Right renal cortex interstitium (tissue), 3 donors: ENCODE measurements around the gene NASP. TPM values are rescaled to one million over a fixed set of nuclear protein-coding genes. Genes with fewer than 3 reads are reported as not detected.
A peak's percentile ranks its signal among the peaks of the same experiment; 100 is the strongest.

Experiments used
- DNase-seq, 3 donors: peaks; one replicate each; pipeline ENCODE4 v3.0.0-alpha.2; 2013; ENCODE audit warnings: low read depth in 3 of 3, low spot score in 2 of 3
- polyA plus RNA-seq, 3 donors: library from polyadenylated mRNA; unstranded; fragments of 120-200 nt; gene quantifications; one replicate each; pipeline ENCODE4 v1.2.1, GENCODE V29; 2013; ENCODE audit not compliant: insufficient read length in 3 of 3

The NASP gene
- polyA plus RNA-seq, 3 donors, result 288 to 358 (median 311) TPM

DNA sequence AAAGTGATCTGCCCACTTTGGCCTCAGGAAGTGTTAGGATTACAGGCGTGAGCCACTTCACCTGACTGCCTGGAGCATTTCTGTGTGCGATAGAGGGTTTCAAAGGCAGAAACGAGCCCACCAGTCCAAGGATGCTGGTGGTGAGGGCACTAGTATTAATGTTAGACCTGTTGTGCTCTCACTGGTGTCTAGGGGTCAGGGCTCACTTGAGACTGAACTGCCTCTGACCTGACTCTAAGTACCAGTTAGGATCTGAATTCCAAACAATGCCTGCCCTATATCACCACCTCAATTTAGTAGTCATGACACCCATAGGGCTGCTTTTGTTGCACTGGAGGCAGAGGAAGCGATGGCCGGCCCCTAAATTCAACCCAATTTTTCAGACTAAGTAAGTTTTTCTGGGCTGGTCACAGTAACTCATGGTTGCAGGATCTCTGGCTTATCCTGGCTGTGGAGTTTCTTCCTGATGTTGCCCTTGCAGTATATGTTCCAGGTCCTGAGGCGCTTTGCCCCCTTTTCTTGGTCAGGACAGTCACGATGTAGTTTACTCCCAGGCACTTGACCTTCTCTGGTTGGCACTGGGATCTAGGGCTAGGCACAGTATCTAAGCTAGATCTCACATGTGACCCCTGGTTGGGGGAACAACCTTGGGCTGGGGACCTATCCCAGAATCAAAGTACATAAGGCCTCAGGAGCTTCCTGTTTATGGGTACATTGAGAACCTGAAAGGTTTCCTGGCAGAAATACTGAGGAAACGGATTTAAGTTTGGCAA lies 35.5 kb downstream of the NASP start:
- DNase-seq, result no peak

DNA sequence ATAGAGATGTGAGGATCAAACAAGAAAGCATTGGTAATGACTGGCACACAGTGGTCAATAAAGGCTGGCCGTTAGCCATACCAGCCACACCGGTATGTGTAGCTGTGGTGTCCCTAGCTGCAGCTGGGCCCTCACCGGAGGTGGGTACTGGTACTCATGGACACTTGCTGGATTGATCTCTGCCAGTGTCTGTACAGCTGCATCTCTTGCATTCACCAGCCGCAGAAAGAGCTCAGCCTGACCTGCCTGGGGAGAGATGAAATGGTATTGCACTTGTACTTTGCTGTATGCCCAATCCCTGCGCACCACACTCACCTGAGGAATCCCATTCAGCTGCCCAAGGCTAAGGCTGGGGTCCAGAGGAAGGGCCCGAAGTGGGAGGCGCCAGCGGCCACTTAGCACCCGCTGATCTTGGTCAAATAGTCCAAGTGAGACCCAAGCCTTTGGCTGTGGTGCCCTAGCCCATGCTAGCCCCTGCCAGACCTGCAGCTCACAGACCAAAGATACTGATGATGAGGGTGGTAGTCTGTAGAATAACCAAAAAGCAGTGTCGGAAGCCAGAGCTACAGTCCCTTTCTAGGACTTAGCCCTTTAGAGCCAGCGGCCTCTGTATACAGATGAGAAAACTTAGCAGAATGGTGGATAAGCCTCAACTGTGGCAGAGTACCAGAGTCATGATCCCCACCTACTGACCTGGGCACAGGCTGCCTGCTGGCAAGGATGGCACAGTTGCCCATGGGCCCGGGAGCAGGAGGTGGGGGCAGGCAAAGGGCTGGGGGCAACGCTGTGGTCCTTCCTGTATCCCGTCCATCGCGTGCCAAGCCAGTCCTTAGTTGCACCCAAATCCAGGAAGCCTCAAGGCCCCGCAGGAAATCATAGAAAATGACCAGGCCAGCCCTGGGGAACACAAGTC lies 37.0 kb downstream of the NASP start:
- no peak for DNase-seq

GRCh38 chr1:45621501-45621836 lies 37.6 kb downstream of the NASP start:
- DNase-seq, result no peak

- no peak for DNase-seq
These were observed 38.2 kb downstream of the NASP start for GRCh38 chr1:45621895-45622523.

DNA sequence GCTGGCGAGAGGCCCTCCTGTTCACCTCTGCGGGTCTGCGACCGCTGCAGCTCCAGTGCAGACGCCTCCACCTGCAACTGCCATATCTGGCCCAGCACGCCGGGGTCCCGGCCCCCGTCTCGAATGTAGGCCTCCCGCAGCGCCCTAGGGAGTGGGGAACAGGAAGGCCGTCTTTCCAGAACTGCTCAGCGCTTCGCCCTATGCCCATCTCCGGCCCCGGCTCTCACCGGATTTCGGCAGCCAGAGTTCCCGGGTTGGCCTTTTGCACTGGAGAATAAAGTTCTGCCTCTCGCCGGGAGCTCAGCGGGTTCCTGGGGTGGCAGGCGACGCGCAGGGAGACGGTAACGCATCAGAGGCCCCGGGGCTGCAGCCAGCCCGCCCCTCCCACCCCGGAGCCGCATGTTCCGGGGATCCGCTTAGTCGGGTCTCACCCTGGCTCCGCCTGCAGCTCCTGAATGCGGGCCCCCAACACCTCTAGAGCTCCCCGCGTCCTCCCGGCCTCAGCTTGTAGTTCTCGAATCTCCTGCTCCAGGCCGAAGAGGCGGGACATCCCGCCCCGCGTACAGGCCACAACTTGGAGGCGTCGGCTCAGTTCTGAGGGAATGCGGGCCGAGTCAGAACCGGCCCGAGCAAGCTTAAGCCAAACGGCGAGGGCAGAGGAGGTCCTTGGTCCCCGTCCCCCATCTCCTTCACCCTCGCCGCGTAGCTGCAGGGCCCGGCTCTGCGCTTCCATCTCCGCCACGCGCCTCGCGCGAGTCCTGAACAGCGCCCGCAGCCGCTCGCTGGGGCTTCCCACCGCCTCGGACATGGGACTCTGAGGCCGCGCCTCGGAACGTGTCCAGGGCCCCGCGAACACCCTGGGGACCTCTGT lies 38.9 kb downstream of the NASP start:
- peak in 2 of 3 donors; percentile 10 to 21 for DNase-seq

- DNase-seq, result no peak
These were observed 40.1 kb downstream of the NASP start, which contains the start of gene CCDC17 for GRCh38 chr1:45623972-45624371. CCDC17 (minus strand) TSS chr1:45624054; CDS start chr1:45623909, 145 bp downstream.

- DNase-seq, result no peak
These were observed 45.2 kb downstream of the NASP start for GRCh38 chr1:45629035-45629434.

DNA sequence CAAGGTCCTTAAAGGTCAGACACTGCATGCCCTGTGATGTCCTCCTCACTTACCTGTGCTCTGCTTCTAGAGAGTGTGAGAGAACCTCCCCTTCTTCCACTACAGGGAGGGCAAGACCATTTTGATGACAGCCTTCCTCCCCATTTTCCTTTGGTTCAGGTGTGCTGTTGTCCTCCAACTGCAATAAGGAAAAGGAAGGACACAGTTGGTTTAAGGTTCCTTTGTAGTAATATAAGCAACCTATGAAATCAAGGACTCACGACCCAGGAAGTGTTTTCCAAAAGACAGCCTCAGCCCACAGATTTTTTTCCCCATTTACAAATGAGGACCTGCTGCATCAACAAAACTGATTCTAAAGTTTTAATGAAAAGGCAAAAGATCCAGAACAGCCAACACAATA lies 46.6 kb downstream of the NASP start:
- DNase-seq, result no peak

DNA sequence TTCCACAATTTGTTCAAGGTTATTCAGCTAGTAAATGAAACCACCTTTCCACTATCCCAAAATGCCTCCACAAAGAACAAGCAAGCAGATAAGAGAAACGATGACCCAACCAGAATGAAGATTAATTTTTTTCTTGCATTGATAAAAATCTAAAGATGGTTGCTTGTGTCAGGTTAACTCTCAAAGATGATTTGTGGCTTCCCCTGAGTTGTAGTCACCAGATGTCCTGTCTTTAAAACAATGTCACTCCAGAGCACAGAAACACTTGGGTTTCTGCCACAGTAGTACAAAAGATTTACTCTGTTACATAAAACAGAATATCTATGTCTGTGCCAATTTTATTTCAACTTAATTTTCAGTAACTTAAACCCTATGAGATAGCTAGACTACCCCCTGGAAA lies 51.4 kb downstream of the NASP start:
- DNase-seq, result no peak

GRCh38 chr1:45640293-45640692 lies 56.5 kb downstream of the NASP start:
- no peak for DNase-seq

- DNase-seq, result no peak
These were observed 59.5 kb downstream of the NASP start for GRCh38 chr1:45643321-45643720.

DNA sequence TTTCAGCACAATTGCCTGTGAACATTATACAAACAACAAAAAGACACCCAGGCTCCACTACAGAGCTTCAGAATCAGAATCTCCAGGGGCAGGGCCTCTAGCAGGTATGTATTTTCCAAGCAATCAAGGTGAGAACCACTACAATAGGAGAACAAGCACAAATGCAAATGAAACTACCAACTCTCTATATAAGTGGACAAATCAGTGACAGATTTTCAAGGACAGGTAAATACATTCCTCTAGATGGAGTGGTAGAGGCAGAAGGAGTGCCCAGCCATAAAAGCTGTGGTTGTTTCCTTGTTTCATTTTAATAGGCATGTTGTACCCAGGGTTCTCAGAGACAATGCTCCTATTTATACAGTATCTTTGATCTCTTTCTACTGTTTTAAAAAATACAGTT lies 60.1 kb downstream of the NASP start:
- DNase-seq, result peak in 1 of 3 donors; percentile 4

DNA sequence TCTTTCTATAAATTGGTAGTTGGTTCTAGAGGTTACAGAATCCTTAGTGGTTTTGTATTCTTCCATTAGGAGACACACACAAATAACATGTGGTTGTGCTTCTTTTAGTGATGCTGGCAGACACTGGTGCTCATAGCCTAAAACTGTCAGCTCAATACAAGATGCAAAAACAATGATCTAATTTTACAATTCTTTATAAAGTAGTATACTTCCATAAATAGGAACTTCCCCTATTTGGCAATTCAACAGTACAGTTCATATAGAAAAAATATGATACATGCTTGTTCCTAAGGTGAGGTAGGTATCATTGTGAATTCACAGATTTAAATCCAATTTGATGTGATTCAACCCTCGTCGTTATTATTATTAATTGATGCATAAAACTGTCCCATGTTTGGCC lies 60.8 kb downstream of the NASP start:
- no peak for DNase-seq

DNA sequence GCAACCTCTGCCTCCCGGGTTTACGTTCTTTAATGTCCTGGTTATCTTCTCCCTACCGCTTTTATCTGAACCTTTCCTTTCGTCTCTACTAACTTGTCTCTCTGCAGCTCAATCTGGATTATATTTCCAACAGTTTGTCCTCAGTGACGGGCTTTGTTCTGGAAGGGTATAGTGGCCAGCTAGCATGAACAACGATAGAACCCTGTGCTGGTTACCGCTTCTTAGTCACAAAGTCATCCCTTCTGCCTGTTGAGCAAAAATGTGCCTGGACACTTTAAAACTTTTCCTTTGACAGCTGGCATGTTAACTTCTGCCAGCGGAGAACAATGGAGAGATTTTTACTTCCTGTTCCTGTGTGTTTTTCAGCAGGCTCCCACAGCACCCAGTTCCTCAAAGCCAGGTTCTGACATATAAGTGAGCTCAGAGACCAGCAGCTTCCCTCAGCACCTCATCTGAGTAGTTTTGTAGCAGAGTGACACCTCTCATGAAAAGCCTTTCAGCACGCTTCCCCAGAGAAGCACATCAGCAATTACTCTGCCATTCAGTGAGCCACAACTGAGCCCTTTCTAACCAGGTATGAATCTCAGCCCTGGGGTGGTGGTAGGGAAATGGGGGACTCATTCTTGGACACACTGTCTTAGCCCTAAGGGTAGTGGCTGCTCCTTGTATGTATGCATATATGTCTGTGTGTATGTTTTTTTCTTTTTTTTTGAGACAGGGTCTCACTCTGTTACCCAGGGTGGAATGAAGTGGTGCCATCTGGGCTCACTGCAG lies 63.6 kb downstream of the NASP start:
- DNase-seq, result no peak

DNA sequence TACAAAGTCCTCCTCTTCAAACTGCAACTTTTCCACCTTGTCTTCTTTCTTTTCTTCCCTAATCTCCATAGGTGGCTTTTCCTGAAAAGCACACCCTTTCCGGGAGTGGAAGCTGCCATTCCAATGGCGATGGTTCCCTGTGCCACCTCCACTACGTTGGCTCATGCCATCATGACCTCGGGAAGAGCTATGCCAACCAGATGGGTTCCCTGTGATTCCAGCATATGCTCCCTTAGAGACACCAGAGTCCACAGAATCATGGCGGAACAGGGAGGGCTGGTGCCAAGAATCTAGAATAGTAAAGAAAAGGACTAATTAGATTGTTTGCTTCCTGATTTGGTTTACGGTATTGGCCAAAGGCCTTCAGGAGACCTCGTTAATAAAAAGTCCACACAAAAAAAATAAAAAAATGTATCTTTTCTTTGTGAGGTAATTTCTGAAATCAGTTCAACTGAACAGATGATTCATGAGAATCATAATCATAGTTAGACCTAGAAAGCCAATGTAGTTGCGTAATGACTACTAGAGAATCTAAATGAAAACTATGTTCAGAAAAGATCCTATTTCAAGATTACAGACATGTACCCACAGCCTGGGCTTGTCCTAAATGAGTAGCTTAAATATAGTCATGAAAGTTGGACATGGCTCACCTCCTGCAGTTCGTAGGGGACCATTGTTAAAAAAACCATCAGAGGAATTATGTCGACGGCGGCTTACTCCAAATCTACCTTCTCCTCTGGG lies 70.9 kb downstream of the NASP start:
- no peak for DNase-seq

DNA sequence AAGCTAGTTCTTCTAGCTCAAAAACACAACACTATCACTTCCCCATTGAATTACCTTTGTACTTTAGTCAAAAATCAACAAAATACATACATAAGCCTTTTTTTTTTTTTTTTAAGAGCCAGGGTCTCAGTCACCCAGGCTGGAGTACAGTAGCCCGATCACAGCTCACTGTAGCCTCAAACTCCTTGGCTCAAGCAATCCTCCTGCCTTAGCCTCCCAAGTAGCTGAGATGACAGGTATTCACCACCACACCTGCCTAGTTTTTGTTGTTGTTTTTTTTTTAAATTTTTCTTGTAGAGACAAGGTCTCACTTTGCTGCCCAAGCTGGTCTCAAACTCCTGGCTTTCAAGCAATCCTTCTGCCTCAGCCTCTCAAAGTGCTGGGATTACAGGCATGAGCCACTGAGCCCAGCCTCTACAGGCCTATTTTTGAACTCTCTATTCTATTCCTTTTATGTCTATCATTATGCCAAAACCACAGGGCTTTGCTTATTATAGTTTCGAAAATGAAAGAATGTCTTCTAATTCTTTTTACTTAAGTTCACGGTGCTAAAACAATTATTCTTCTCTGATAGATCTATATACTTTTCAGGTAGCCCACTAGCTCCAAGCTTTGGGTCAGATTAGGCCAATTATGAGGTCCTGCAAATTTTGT lies 72.9 kb downstream of the NASP start:
- no peak for DNase-seq

GRCh38 chr1:45658171-45658570 lies 74.3 kb downstream of the NASP start:
- no peak for DNase-seq

GRCh38 chr1:45659222-45659621 lies 75.4 kb downstream of the NASP start:
- DNase-seq, result no peak
